ENCODE results near the gene KDM5B.

The KDM5B gene

DNA sequence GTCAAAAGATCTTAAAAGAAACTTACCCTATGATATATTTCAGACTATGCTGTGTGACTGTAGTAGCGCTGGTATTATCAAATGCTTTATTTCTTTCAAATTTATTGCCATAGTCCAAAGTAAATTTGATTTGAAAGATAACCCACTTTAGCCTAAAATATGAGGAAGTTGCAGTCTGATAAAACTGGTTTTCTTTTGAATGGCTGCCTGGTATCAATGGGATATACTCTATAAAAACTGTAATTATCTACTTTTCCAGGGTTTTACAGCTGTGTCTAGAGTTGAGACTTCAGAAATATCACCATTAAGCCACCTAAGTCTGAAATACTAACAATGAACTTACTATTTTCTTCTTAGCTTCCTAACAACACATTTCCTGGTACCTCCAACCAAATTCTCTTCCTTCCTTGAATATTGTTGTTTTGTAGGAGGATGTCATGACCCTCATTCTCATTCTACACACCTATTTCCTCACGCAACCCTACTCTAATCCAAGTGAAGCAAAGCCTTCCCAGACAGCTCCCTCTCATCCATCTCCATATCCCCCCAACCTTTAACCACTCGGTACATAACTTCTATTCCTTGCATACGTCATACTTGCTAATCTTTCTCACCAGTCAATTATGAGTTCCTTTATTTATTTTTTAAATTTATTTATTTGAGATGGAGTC, 17.0 kb downstream of the KDM5B start:
- H3K27me3 ChIP-seq (ENCODE audit: insufficient read depth, low read depth): no peaks in the 10 kb centered on the region
- no peak overlapping the region for H3K9ac ChIP-seq
- H2AFZ ChIP-seq (ENCODE audit: low read depth): no peak overlapping the region
- H3K4me2 ChIP-seq: no peak overlapping the region
- H3K27ac ChIP-seq: no peak overlapping the region
- TF ChIP-seq, protein P1, sequence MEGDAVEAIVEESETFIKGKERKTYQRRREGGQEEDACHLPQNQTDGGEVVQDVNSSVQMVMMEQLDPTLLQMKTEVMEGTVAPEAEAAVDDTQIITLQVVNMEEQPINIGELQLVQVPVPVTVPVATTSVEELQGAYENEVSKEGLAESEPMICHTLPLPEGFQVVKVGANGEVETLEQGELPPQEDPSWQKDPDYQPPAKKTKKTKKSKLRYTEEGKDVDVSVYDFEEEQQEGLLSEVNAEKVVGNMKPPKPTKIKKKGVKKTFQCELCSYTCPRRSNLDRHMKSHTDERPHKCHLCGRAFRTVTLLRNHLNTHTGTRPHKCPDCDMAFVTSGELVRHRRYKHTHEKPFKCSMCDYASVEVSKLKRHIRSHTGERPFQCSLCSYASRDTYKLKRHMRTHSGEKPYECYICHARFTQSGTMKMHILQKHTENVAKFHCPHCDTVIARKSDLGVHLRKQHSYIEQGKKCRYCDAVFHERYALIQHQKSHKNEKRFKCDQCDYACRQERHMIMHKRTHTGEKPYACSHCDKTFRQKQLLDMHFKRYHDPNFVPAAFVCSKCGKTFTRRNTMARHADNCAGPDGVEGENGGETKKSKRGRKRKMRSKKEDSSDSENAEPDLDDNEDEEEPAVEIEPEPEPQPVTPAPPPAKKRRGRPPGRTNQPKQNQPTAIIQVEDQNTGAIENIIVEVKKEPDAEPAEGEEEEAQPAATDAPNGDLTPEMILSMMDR (conservative IDR thresholded peaks at IDR 0.05; ENCODE audit: low read depth, low read length): no peak
- H3K4me3 ChIP-seq (IDR thresholded peaks at IDR 0.05; ENCODE audit: insufficient read depth, low read depth, low read length): no peak overlapping the region
- no peaks in the 10 kb centered on the region for H3K36me3 ChIP-seq (ENCODE audit: insufficient read depth)
- no peaks in the 10 kb centered on the region for H4K20me1 ChIP-seq (ENCODE audit: insufficient read depth)
- peaks cover 21% of the 10 kb centered on the region for H3K4me1 ChIP-seq (ENCODE audit: low read depth, poor library complexity, severe bottlenecking)
- H3K79me2 ChIP-seq (ENCODE audit: insufficient read depth, low read depth): no peaks in the 10 kb centered on the region

GRCh38 chr1:202788800-202789199, 19.4 kb downstream of the KDM5B start:
- Histone ChIP-seq H3K79me2 (ENCODE audit: insufficient read depth, low read depth) (no peaks in the 10 kb centered on the region), H3K4me2 (no peak overlapping the region), H4K20me1 (ENCODE audit: insufficient read depth) (no peaks in the 10 kb centered on the region), H3K36me3 (ENCODE audit: insufficient read depth) (no peaks in the 10 kb centered on the region), H2AFZ (ENCODE audit: low read depth) (no peak overlapping the region), H3K4me1 (ENCODE audit: low read depth, poor library complexity, severe bottlenecking) (no peaks in the 10 kb centered on the region), H3K27ac (no peak overlapping the region), H3K27me3 (ENCODE audit: insufficient read depth, low read depth) (no peaks in the 10 kb centered on the region), H3K9ac (no peak overlapping the region), H3K4me3 (IDR thresholded peaks at IDR 0.05; ENCODE audit: insufficient read depth, low read depth, low read length) (no peak overlapping the region)
- TF ChIP-seq, protein P1 (conservative IDR thresholded peaks at IDR 0.05; ENCODE audit: low read depth, low read length): no peak

DNA sequence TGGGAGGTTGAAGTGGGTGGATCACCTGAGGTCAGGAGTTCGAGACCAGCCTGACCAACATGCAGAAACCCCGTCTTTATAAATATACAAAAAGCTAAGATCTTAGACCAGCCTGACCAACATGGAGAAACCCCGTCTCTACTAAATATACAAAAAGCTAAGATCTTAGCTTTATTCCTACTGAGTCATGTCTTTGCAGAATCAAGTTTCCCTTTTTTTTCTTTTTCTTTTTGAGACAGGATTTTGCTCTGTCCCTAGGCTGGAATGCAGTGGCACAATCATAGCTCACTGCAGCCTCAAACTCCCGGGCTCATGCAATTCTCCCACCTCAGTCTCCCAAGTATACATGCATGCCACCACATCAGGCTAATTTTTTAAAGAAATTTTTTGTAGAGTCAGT, 21.4 kb downstream of the KDM5B start:
- Histone ChIP-seq H3K27me3 (ENCODE audit: insufficient read depth, low read depth) (no peaks in the 10 kb centered on the region), H4K20me1 (ENCODE audit: insufficient read depth) (no peaks in the 10 kb centered on the region), H3K4me1 (ENCODE audit: low read depth, poor library complexity, severe bottlenecking) (no peaks in the 10 kb centered on the region), H3K36me3 (ENCODE audit: insufficient read depth) (no peaks in the 10 kb centered on the region), H3K4me3 (IDR thresholded peaks at IDR 0.05; ENCODE audit: insufficient read depth, low read depth, low read length) (no peak overlapping the region), H3K27ac (no peak overlapping the region), H2AFZ (ENCODE audit: low read depth) (no peak overlapping the region), H3K79me2 (ENCODE audit: insufficient read depth, low read depth) (no peaks in the 10 kb centered on the region), H3K9ac (no peak overlapping the region), H3K4me2 (no peak overlapping the region)
- TF ChIP-seq, protein P1 (conservative IDR thresholded peaks at IDR 0.05; ENCODE audit: low read depth, low read length): no peak

DNA sequence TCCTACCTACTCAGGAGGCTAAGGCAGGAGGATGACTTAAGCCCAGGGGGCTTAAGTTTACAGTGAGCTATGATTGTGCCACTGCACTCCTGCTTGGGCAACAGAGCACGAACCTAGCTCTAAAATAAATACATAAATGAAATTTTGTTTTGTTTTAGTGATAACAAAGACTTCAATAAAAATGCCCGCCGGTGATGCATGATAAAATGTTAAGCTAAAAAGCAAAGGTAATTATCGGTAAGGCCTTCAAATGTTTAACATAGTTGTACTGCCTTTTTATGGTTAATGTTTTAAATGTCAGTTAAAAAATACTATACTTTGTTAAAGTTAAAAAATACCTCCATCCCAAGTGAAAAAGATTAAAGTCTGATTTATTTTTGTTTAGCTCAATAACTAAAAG, 27.0 kb downstream of the KDM5B start:
- no peak overlapping the region for H3K9ac ChIP-seq
- no peak overlapping the region for H2AFZ ChIP-seq (ENCODE audit: low read depth)
- H3K4me3 ChIP-seq (IDR thresholded peaks at IDR 0.05; ENCODE audit: insufficient read depth, low read depth, low read length): no peak overlapping the region
- no peaks in the 10 kb centered on the region for H3K27me3 ChIP-seq (ENCODE audit: insufficient read depth, low read depth)
- H4K20me1 ChIP-seq (ENCODE audit: insufficient read depth): no peaks in the 10 kb centered on the region
- H3K4me1 ChIP-seq (ENCODE audit: low read depth, poor library complexity, severe bottlenecking): no peaks in the 10 kb centered on the region
- no peak overlapping the region for H3K4me2 ChIP-seq
- no peak overlapping the region for H3K27ac ChIP-seq
- TF ChIP-seq, protein P1 (conservative IDR thresholded peaks at IDR 0.05; ENCODE audit: low read depth, low read length): no peak
- H3K36me3 ChIP-seq (ENCODE audit: insufficient read depth): no peaks in the 10 kb centered on the region
- no peaks in the 10 kb centered on the region for H3K79me2 ChIP-seq (ENCODE audit: insufficient read depth, low read depth)

All from KMS-11 (cell line).